Activated CD4-positive, alpha-beta T cell treated with anti-CD3 and anti-CD28 coated beads for 1 hour (primary cell): ENCODE data around the gene ADH1B.
"Not testable (repeated sequence)": the region's sequence is repeated elsewhere in the genome, so short reads cannot be mapped to it uniquely, and the experiment has no call there.

Experiments used
- DNase-seq: peaks from one replicate; pipeline ENCODE4 v3.0.0-alpha.2; 2020

The ADH1B gene

DNA sequence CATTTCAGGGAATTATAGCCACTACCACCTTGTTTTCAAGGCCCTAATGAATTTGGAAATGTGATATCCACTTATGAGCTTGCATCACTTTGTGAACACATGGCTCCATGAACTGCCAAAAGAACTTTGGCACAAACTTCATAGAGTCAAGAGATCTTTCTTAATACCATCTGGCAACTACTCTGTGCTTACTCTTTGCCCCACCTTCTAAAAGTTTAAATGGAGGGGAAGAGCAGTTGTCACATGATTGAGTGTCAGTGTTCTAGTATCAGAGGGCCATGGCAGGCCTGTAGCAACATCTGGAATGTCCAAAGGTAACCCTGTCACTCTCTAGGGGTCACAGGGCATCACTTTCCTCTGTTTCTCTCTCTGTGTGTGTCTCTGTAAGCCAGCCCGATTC, 2.6 kb upstream of the ADH1B start:
- no peak for DNase-seq

DNA sequence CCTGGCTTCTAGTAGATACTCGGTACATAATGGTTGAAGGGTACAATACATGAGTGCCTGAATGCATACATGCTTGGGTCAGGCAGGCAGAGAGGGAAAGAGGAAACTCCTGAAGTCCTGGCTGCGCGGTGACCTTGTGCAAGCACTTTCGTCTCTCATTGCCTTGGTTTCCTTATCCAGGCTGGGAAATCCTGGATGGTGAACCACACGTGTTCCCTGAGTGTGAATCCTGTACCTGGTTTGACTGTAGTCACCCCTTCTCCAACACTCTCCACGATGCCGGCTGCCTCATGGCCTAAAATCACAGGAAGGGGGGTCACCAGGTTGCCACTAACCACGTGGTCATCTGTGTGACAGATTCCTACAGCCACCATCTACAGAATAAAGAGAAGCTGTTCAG, 3.4 kb downstream of the ADH1B start:
- not testable (repeated sequence) for DNase-seq

DNA sequence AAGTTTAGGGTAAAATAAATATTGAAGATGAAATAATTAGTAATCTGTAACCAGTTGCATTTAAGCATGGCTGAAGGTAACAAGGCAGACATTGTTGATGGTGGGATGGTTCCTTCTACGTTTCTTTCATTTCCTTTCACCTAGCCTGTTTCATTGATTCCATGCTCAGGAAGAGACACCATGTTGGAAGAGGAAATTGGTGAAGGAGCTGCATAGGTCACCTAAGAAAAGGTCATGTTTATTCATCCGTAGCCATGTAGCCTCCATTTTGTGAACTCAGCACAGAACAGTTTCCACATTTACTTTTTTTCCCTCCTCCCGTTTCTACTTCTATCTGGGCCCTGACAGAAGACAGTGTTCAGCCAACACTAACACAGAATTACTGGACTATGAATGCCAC, 3.8 kb downstream of the ADH1B start:
- no peak for DNase-seq

DNA sequence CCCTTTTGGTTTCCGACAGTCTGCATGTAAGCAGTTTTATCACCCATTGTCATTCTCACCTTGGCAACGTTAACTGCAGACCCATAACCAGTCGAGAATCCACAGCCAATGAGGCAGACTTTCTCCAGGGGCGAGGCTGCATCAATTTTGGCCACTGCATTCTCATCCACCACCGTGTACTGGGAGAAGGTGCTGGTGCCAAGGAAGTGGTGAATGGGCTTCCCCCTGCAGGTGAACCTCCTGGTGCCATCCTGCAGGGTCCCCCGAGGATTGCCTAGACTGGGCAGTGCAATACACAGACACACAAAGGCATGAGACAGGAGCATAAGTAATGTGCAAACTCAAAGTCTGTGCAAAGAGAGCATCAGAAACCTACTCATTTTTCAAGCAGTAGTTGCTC, 5.4 kb downstream of the ADH1B start:
- no peak for DNase-seq

DNA sequence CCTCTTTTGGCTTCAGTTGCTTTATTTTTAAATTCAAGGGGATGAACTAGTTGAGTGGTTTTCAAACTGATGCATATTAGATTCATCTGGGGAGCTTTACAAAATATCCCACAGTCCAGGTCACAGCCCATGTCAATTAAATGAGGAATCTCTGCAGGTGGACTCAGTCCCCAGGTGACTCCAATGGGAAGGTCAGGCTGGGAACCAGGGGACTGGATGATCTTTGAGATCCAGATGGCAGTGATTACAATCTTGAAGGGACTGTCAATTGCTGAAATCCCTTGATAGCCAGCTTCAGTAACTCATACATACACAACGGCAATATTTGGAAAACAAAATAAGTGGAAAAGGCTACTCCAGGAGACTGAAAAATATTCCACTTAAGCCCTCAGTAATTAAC, 7.0 kb downstream of the ADH1B start:
- DNase-seq, result no peak

DNA sequence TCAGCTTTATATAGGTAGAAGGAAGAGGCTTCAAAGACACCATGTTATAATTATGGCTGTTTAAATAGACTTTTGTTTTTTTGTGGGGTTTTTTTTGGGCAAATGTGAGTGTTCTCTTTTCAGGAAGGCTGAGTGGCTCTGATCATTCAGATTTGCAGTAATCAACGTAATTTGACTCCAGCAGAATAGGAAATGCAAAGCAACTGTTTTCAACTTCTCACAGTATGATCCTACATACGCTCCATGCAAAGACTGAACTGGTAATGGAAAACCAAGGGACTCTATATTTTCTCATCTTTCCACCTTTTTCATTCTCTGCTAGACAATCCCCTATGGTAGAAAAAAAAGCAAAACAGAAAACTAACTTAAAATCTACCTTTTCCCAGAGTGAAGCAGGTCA, 10.8 kb downstream of the ADH1B start:
- DNase-seq, result no peak

DNA sequence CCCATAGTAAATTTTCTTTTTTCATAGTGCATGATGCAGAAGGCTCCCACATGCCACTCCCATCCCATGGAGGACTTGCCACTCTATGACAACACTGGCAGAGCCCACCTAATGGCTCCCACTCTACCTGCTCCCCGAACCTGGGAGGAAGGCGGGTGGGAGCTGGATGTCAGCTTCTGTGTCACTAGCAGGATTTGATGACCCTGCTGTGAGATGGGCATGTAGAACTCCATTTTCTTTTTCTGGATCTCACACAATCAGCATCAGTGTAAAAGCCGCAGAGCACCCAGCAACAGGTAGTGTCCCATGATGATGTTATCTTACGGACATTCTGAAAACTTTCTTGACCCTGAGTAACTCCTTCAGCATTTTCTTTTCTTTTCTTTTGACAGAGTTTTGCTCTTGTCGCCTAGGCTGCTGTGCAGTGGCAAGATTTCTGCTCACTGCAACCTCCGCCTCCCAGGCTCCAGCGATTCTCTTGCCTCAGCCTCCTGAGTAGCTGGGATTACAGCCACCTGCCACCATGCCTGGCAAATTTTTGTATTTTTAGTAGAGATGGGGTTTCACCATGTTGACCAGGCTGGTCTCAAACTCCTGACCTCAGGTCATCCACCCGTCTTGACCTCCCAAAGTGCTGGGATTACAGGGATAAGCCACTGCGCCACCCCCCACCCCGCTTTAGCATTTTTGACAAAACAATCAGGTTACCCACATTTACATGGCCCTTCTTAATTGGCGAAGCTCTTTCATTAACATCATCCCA, 15.4 kb downstream of the ADH1B start:
- DNase-seq, result no peak

DNA sequence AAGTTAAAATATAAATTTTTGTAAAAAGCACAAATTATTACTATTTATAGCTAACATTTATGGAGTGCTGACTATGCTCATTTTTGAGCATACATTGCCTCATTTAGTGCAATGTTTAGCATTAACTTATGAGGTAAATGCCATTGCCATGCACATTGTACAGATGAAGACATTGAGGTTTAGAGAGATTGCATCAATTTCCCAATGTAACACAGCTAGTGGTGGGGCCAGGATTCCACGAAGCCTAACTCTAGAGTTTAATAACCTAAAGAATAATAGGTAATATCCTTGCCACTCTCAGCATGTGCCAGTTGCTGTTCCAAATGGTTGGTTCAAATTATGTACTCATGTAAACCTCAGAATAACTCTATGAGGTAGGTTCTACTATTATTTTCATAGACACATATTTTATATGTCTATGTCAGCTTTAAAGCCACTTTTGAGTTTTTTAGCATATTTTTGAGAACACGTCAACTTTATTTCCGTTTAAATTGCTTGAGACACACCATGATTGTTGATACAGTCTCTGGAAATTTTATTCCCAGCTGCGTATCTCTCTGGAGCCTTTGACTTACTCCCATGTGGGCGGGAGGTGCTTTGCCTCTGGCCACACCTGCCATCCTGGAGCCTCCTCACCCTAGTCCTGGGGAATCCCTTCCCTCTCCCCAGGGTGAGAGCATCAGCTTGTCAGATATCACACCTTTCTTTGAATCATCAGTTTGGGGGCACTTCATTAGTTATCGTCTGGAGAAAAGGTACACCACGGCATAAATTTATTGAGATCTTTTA, 19.6 kb downstream of the ADH1B start:
- no peak for DNase-seq

DNA sequence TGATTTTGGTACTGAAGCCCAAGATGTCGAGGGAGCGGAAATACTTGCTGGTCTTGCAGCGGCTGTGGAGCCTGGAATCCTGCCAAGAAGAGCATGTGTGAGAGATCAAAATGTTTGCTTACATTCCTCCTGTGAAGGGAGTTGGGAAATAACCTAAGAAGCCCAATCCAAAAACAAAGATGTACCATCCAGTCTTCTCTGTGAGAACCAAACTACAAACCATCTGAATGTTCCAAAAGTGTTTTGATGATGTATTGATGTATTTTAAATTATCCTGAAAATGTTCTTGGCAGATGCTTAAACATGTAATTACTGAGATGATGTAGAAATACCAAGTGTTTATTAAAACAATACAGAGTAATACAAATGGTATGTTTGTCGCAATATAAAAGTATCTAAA, 20.3 kb downstream of the ADH1B start:
- DNase-seq, result no peak

DNA sequence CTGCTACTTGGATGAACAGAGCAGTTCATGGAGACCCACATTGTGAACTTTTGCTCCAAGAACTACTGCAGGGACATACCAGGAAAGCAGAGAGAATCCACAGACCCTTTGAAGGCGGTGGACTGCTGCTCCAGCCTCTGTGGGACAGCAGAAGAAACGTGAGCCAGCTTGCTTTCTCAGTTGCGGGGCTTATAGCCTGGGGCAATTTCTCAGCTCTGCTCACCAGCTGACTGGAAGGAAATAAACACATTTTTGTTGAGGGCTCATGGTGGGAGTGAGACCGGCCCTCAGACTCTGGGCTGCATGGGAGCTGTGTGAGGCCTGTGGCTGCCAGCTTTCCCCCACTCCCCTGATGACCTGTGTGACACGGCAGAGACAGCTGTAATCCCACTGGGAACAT, 27.8 kb downstream of the ADH1B start:
- DNase-seq, result no peak

DNA sequence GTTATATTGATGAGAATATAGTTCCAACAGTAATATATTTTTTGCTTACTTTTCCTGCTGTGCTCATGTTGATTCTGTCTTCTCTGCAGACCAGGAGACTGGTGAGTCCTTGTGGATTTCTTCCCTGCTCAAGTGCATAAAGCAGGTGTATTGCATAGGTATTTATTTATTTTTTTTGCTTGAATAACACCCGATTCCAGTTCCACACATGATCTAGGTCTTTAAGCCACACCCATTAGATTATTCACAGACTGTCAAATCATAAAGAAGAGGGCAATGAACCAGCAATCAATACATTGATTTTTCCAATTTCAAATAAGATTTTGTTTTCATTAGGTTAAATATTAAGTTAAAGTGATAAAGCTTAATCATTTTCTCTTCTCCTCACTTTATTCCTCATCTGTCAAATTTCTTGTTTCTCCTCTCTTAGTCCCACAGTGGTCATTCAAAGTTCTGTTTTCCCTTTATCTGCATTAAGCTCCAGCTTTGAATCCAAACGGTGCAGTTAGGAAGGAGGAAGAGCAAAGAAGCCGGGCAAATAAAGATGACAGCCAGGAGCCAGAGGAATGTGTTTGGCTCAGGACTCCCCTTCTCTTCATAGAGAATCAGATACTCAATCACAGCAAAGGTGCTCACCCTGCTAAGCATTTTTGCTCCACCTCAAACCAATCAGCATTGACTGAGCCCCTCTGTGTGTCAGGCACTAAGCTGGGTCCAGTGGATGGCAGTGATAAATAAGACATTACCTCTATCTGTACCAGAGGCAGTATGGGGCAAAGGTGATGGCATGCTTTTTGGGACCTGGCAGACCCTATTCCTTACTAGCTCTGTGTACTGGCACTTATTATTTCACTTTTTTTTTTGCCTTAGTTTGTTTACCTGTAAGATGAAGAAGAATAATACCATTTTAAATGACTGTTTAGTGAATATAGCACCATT, 30.1 kb downstream of the ADH1B start, which contains the start of gene ADH1A:
TSS of gene ADH1A (minus strand) at position 138 of the 939 bp plus-strand sequence. CDS start at position 67, 71 bp downstream.
- no peak for DNase-seq

DNA sequence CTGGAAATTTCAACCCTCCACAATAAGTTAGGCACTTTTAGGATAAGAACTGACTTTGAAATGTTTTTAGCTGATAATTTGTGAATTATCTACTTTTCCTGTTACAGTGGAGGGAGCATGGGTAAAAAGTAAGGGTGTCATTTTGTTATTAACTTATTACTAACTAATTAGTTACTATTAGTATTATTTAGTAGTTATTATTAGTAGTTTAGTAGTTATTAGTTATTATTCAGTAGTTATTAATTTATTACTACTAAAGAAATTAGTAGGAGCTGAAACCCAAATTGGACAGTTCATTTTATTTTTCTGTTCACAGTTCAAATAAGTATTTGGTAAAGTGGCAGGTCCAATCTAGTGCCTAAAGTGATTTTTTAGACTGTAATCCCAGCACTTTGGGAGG, 35.8 kb downstream of the ADH1B start:
- DNase-seq, result no peak

DNA sequence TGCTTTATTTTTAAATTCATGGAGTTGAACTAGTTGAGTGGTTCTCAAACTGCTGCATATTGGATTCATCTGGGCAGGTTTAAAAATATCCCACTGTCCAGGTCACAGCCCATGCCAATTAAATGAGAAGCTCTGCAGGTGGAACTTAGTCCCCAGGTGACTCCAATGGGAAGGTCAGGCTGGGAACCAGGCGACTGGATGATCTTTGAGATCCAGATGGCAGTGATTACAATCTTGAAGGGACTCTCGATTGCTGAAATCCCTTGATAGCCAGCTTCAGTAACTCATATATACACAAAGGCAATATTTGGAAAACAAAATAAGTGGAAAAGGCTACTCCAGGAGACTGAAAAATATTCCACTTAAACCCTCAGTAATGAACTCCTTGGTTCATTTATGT, 38.5 kb downstream of the ADH1B start:
- DNase-seq, result no peak

DNA sequence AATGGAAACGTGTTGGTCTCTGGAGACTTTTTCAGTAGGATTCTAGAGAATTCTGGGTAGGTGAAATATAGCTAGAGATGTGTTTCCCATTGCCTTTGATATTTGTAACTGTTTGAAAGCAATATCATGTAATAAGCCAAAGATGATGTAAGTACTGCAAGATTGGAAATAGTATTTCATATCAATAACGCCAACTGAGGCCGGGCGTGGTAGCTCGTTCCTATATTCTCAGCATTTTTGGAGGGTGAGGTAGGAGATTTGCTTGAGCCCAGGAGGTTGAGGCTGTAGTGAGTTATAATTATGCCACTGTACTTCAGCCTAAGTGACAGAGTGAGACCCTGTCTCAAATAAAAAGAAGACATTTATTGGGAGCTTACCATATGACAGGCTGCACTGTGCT, 39.9 kb downstream of the ADH1B start:
- no peak for DNase-seq

DNA sequence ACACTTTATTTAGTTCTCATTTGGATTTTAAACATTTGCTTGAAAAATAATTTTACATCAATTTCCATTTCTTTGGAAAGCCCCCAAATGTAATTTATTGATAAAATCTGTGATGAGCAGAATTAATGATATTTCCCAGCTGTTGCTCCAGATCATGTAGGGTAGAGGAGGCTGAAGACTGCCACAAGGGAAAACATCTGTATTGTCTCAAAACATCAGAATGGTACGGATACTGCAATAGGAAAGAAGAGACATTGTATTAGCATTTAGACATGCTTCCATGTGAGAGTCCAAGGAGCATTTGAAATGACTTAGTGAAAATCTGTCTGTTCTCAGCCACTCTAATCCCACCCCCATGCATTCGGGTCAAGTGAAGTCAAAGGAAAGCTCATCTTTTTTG, 44.8 kb downstream of the ADH1B start:
- DNase-seq, result no peak

DNA sequence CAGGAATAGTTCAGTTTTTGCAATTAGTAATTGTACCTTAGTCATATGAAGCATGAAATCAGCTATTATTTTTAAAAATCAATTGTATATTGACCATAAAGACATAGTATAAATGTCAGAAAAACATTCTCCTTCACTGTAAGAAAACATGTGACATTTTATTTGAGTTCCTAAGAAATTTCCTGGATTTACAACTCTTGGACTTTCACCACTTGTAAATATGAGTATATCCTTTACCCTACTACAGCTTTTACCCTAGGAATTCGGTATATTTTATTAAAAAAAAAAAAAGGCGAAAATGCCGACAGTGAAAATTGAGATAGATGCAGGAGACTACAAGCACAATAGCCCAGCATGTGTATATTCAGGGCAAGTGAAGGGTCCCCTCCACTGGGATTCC, 45.3 kb downstream of the ADH1B start:
- no peak for DNase-seq

DNA sequence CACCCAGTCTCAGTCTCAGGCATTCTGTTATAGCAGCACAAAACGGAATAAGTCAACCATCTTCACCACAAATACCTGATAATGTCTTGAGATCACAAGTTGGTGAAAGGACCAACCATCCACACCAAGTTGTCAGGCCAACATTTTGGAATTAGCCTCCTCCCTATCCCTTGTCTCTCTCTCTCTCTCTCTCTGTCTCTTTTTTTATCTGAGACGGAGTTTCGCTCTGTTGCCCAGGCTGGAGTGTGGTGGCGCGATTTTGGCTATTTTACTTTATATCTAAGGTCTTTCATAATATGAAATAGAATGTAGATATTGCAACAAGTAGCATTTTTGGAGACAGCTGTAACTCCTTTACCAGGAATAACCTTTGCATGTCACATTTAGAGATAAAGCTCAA, 46.2 kb downstream of the ADH1B start:
- no peak for DNase-seq

DNA sequence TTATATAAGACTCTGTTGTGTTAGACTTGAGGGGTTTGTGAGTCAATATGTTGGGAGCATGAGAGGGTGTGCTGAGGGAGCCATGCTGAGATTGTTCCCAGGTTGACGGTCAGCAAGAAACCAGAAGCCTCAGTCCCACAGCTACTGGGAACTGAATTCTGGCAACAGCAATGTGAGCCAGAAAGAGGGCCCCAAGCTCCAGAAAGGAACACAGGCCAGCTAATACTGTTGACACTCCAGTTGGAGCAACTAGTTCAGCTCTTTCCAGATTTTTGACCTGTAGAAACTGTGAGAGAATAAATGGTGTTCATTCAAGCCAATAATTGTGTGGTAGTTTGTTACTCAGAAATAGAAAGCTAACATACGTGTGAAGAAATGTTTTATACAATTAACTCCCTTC, 47.5 kb downstream of the ADH1B start:
- DNase-seq, result no peak

DNA sequence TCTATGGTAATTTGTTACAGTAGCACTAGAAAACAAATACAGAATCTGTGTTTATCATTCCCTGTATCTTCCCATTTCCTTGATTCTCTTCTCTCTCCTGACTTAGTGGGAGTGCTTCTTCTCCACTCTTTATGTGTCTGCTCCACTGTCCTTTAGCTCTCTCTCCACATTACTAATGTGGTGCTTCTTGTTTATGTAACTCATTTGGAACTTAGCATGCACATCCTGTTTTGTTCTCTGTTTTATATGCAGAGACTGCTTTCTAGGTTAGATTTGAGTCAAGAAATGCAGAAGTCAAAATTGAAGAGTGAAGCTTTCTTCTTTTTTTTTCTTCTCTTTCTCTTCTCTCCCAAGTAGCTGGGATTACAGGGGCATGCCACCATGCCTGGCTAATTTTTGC, 56.3 kb downstream of the ADH1B start:
- no peak for DNase-seq
